GM19239 (cell line): Measurements from ENCODE around the gene MSN.
"Not testable (repeated sequence)": the region's sequence is repeated elsewhere in the genome, so short reads cannot be mapped to it uniquely, and the experiment has no call there.

Experiments used
- DNase-seq: peaks from one replicate; pipeline ENCODE4 v3.0.0; 2011; ENCODE audit warnings: low spot score; ENCODE audit not compliant: insufficient read length
- FAIRE-seq: peaks from 2 replicates; lab custom pipeline; 2011; peaks lifted over from hg19 to GRCh38; lab: Jason Lieb, UNC

MSN gene

DNA sequence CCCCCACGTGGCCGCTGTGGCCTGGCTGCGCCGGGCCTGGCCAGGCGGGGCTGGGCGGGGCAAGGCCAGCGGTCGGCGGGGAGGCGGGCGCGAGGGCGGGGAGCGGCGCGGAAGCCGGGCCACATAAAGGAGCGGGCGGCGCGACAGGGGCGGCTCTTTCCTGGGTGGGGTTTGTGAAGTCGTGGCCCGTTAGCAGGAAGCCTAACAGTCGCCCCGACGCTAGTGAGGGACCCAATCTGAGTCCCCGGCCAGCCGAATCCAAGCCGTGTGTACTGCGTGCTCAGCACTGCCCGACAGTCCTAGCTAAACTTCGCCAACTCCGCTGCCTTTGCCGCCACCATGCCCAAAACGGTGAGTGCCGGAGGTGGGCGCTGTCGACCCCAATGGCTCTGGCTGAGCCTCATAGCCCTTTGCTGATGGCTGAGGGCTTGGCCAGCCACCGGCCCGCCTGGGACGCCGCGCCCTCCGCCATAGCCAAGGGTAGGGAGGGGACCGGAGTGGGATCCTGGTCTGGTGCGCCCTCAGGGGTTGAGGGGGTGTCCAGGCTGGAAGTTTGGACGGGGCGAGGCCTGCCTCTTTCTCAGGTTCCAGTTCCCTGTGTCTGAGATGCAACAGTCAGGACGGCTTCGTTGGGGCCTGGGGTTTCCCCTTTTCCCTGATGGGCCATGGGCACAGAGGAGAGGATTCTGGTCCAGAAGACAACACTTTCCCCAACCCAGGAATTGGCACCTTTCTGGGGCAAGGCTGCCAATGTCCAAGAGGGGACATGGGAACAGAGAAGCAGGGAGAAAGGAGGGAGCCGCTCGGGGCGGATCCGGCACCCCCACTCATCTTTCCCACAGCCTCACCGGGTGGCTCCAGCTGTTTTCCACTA, at the start of gene MSN:
TSS of gene MSN (plus strand) at position 152 of the 874 bp plus-strand sequence. CDS start at position 340, 188 bp downstream.
- no peak for DNase-seq
- peak; percentile 94 for FAIRE-seq

DNA sequence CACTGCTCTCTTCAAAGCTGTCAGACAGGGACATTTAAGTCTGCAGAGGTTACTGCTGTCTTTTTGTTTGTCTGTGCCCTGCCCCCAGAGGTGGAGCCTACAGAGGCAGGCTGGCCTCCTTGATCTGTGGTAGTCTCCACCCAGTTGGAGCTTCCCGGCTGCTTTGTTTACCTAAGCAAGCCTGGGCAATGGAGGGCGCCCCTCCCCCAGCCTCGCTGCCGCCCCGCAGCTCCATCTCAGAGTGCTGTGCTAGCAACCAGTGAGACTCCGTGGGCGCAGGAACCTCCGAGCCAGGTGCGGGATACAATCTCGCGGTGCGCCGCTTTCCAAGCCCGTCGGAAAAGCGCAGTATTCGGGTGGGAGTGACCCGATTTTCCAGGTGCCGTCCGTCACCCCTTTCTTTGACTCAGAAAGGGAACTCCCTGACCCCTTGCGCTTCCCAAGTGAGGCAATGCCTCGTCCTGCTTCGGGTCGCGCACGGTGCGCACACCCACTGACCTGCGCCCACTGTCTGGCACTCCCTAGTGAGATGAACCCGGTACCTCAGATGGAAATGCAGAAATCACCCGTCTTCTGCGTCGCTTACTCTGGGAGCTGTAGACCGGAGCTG, 47.3 kb upstream of the MSN start:
- not testable (repeated sequence) for FAIRE-seq

DNA sequence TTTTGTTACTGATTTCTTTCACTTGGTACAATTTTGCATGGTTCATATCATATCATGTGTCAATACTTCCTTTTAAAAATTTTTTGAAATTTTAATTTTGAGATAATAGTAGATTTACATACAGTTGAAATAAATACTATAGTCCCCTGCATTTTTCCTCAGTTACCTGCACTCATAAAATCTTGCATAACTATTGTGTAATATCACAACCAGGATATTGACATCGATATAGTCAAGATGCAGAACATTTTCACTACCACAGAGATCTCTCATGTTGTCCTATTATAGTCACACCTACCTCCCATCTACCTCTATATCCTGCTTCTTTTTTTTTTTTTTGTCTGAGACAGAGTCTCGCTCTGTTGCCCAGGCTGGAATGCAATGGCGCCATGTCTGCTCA, 36.7 kb upstream of the MSN start:
- DNase-seq (no peak), FAIRE-seq (no peak)

More for the DNA sequence above, 47.3 kb upstream of the MSN start:
- DNase-seq = not testable (repeated sequence)

DNA sequence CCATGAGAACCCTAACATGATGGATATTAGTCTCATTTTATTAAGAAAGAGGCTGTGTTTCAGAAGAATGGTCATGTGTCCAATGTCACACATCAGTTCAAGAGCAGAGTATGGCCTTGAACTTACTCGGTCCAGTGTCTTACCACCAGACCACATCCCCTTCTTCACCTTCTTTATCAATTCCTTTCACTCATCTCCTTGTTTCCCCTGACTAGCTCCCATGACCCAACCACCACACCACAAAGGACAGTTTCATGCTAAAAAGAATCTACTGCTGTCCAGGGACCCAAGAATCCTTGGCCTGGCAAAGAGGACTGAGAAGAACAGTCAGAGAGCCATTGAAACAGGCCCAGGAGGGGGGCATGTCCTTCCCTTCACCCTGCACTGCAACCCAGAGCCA, 33.6 kb upstream of the MSN start:
- FAIRE-seq (no peak), DNase-seq (no peak)

DNA sequence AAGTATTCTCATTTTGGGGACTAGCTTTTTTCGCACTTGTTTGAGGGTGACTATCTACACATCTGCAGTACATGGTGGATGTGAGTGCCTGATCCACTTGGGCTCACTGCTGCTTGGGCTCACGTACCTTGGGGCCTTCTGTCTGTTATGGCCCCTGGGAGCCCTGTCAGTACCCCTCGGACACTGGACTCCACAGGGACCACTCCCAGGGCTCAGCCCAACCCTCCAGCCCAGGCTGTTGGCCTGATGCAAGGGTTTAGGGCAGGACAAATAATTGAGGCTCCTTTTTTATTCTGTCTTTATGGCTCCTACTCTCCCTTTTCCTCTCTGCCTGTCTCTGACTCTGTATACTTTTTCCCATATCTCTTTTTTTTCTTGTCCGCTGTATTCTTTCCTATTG, 32.7 kb upstream of the MSN start:
- FAIRE-seq (no peak), DNase-seq (no peak)

DNA sequence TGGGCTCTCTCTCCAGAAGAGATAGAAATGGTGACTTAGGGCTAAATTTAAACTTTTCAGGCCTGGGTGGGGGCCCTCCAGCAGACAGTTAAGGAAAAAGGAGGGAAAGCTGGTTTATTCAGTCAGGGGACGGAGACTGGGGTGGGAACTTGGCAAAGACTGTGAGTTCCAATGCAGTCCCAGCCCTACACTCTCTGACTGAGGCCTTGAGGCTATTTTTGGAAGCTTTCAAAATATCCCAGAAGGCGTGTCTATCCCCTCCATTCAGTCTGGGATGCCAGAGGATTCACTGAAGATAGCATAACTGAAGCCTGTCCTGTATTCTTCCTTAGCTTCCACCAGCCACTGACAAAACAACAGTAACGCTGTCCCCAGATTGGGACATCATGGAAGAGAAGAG, 32.1 kb upstream of the MSN start:
- FAIRE-seq (no peak), DNase-seq (no peak)

DNA sequence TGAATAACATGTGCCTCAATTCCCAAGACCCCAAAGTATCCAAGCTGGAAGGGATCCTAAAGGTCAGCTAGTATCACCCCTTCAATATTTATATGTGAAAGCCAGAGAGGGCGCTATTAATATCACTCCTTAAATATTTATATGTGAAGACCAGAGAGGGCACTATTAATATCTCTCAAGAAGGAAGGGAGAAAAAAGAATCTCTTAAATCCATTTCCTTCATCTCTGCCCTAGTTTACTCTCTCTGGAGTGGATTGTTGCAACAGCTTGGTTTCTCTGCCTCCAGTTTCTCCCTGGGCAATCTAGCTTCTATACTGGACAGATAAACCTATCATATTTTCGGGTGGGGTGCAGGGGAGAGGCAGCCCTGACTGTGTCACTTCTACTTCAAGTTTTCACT, 31.6 kb upstream of the MSN start:
- FAIRE-seq = no peak
- DNase-seq = no peak

DNA sequence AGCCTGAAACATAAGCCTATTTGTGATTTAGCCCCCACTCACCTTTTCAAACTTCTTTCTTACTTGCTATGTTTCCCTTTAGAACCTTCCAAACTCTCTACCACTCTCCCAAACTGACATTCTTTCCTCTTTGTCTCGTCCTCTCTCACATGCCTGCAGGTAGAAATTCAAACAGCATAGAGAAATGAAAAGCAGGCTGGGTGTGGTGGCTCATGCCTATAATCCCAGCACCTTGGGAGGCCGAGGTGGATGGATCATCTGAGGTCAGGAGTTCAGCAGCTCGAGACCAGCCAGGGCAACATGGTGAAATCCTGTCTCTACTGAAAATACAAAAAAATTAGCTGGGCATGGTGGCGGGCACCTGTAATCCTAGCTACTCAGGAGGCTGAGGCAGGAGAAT, 31.2 kb upstream of the MSN start:
- DNase-seq, FAIRE-seq: not testable (repeated sequence)

DNA sequence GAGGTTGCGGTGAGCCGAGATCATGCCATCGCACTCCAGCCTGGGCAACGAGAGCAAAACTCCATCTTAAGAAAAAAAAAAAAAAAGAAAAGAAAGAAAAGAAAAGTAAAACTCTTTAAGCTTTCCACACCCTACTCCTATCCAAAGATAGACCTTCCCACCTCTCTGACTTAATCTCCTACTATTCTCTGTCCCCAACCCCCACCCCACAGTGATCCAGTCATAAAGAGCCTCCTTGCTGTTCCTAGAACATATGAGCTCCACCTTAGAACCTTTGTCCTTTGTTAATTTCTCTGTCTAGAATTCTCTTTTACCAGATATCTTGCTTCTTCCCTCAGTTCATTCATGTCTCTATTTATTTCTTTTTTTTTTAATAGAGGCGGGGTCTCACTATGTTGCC, 30.1 kb upstream of the MSN start:
- FAIRE-seq = no peak
- no peak for DNase-seq

DNA sequence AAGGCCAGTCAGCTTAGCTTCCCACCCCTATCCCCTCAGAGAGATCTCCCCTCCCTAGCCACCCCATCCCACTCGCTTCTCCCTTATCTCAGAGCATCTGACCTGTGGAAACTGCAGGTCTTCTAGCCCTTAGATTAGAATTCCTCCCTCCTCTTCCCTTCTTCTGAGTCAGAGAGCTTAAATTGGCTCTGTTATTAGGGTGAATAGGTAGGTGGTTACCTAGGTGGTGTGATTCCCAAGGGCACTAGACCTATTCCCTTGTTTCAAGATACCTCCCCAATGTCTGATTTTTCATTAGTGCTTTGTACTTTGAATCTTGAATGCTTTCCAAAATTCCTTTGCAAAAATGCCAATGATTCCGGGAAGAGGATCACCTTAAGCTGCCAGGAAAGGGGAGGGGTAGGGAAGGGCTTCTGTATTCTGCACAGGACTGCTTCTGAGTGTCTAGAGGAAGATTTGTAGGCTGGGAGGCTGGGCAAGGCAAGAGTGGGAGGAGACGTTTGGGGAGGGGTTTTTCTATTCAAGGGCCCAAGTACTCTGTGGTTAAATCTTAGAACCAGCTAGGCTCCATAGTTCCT, 24.5 kb upstream of the MSN start:
- FAIRE-seq (no peak), DNase-seq (no peak)

DNA sequence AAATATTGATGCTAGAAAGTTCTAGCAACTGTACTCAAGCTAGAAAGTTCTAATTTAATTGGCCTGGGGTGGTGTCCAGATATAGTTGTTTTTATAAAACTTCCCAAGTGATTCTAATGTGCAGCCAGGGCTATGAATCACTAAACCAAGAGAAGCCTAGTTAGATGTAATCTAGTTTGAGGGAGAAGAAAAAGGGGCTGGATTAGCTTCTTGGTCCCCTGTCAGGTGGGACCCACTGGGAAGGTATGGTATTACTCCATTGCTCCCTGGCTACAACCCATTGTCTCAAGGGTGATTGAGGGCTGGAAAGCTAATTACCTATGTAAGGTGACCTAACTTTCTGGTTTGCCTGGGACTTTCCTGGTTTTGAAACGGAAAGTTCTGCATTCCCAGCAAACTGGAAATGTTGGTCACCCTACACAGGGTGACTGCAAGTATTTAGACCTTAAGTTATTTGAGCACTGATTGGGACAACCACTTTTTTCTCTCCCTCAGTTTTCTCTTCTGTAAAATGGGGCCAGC, 23.9 kb upstream of the MSN start:
- FAIRE-seq = no peak

DNA sequence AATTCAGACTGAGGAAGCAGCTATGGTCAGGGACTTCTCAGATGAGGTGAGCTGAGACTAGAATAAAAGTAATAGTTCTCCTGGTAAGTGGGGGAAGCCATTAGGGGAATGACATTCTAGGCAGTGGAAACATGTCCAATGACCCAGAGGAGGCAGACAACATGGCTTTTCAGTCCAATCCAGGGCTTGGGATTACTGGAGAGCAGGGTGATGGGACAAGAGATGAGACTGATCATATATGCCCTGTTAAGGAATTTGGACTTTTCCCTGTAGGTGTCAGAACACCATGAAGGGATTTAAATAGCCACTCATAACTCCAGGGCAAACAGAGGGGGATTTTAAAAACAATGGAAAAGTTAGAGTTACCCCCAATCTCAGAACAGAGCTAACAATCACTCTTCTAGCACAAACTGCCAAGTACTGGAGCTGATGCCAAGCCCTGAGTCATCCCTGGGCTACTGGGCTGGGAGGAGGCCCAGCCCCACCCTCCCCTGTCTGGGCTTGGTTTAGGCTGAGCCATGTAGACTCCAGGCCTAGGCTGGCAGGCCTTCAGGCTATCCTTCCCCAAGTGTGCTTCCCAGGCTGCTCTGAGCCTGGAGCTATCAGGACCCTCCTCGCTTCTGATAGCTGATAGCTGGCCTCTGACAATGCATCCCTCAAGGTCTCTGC, 22.7 kb upstream of the MSN start:
- DNase-seq = no peak

More for the DNA sequence above, 23.9 kb upstream of the MSN start:
- DNase-seq = no peak

DNA sequence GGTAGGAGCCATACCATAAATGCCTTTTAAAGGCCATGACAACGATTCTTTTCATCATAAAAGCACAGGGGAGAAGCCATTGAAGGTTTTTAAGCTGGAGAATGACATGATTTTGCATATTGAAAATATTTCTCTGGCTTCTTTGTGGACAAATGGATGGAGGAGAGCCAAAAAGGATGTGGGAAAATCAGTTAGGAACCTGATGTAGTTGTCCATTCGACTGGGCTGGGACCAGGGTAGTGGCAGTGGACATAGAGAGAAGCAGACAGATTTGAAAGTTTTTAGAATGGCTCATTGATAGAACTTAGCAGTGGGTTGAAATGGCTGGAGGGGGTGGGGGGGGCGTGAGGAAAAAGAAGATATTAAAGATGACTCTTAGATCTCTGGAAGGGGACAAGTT, 19.7 kb upstream of the MSN start:
- FAIRE-seq (no peak), DNase-seq (no peak)

More for the DNA sequence above, 22.7 kb upstream of the MSN start:
- no peak for FAIRE-seq

DNA sequence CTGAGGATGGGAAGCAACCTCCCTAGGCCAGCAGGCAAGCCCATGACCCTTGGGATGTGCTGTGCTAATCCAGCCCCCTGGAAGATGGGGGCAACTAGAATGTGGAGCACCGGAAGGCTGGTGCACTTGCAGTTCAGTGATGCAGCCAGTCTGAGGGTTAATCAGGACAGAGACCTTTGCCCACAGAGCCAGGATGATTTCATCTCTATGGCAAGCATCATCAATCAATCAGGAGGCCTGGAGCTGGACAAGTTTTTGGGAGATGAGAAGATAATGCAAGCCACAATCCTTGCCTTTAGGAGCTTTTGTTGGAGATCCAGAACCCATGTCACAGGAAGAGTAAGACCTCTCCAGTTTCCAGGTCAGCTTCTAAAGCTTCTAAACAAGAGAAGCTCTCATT, 15.4 kb upstream of the MSN start:
- DNase-seq (no peak), FAIRE-seq (no peak)

DNA sequence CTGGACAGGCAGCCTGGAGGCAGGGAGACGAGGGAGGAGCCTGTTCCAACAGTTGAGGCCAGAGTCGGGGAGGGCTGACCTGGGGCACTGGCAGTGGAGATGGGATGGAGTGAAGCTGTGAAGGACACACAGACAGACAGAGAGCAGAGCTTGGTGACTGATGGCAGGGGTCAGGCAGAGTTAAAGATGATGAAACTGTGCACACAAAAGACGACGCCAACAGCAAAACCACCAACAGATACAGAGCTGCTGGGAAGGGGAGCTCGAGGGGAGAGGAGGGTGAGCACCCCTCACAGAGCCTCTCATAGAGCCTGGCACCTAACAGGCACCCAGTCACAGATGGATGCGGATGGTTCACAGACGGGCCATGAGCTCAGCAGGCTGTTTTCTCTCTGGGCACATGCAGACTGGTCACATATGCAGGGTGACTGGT, 10.4 kb upstream of the MSN start:
- FAIRE-seq = peak; percentile 59
- DNase-seq = not testable (repeated sequence)

DNA sequence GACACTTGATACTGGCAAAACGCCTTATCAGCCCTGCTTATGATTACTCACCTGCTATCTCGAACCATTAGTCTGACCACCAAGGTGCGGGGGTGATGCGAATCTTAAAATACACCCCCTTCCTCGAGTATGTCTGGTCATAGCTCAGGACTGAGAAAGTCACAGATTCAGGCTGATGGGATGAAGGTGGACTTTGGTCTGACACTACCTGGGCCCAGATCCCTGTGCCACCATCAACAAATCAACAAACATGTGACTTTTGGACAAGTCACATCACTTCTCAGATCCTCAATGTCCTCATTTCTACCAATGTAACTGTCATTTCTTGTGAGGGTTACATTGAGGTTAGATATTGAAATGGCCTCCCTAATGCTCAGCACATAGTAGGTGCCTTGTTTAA, 9.8 kb upstream of the MSN start:
- no peak for FAIRE-seq
- DNase-seq = no peak

DNA sequence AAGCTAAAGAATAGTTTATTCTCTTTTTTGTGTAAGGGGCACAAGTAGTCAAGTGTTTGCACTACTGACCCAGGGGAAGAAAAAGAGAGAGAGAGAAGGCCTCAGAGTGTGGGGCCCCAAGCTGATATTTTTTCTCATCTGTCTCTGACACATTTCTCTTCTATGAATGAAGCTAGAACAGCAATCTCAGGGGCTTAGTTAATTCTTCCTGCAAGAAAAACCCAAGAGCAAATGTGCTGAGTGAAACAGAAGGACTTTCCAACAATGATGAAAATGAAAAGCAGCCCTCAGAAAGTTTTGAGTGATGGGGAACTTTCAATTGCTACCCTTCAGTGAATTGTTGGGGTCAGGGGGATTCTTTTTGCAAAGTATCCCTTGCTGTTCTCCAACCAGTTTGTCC, 9.2 kb upstream of the MSN start:
- DNase-seq (no peak), FAIRE-seq (no peak)

DNA sequence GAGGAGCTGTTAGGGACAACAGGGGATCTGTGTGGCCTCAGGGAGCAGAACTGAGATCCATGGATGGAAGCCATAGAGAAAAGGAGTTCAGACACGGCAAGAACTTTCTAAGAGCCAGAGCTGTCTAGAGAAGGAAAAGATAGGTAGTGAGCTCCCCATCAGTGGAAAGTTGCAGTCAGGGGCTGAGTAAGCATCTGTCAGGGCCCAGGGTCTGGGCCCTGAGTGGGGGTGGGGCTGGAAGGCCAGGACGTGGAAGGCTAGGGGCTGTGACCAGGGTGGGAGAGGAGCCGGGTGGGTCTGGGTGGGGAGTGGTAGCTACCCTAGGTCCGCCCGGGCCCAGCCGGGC, 324 bp upstream of the MSN start:
- no peak for FAIRE-seq
- DNase-seq = no peak

DNA sequence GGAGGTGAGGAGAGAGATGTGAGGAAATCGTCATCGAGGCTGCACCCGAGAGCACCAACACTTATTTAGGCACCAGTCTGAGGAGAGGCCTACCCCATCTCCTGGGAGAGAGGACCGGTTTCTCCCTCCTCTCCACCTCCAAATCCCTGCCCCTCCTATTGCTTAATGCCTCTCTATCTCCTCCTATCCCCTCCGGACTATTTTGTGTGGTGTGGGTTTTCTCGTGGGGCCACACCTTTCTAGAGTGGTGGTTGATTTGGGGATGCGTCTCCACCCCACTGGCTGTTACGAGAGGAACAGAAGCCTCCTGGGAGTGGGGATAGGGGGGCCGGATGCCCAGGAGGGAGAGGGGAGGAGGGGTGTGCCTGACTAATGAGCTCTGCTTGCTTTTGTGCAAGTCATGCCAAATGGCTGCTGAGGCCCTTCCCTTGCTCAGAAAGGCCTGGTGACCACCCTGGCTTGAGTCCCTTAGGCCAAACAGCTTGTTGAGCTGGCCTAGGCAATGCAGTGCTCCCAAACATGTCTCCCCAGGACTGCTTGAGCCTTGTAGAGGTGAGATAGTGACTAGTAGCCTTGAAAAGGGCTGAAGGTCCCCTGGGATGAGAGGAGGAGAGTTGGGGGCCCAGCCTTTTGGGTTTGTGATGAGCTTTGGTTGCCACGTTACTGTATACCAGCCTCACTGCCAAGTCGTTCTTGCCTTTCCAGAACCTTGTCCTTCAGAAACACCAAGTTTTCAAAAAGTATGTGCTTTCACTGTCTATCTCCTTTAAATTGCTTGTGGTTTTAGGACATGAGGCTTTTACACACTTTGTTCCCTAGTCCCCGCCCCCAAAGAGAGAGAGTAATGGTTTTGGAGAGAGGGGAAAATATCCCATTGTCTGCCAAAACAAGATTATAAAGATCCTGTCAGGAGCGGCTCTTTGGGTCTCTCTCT, 1.2 kb downstream of the MSN start:
- FAIRE-seq (peak; percentile 95), DNase-seq (no peak)

DNA sequence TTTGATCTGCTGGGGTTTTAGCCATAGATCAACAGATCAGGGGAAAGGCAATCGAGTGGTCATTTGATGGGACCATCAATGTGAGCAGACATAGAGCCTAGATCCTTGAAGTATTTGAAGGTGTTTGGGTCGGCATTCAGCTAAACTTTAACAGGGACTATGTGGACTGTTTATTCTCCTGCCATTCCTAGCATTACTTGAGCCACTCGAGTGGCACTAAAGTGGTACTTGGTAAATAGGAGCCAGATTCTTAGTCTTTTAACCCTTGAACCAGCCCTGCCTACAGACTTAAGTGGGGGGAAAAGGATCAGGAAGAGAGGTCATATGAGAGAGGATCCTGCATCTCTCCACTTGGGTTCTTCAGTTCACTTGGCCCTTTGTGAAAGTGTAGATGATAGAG, 3.8 kb downstream of the MSN start:
- FAIRE-seq (peak; percentile 83), DNase-seq (no peak)
